ENCODE measurements around the gene INSM1.

The INSM1 gene

GRCh38 chr20:20367575-20368417, at the start of gene INSM1:
Gene INSM1, plus strand, starts transcription at chr20:20368104. Its CDS starts 164 bp downstream, at chr20:20368268.
- H3K9me3 Mint-ChIP-seq = no peaks in the 10 kb centered on the region
- DNase-seq = no peak
- H3K4me1 Mint-ChIP-seq = peaks cover 20% of the 10 kb centered on the region
- peaks cover 2% of the 10 kb centered on the region for H3K36me3 Mint-ChIP-seq
- H3K27me3 Mint-ChIP-seq = peaks cover 88% of the 10 kb centered on the region
- CTCF ChIA-PET = no interaction called here
- no peak within 1 kb of the TSS for H3K4me3 Mint-ChIP-seq
- no peak within 1 kb of the TSS for H3K27ac Mint-ChIP-seq

GRCh38 chr20:20318365-20319161, 49.3 kb upstream of the INSM1 start:
- H3K36me3 Mint-ChIP-seq = no peaks in the 10 kb centered on the region
- no peak overlapping the region for H3K27ac Mint-ChIP-seq
- CTCF ChIA-PET = interaction anchor here (0.9 kb wide), 1 partner anchor 8 kb away, joined by 3 read pairs; no protein-coding TSS in a partner anchor
- DNase-seq = no peak
- no peaks in the 10 kb centered on the region for H3K9me3 Mint-ChIP-seq
- H3K4me1 Mint-ChIP-seq = no peaks in the 10 kb centered on the region
- H3K4me3 Mint-ChIP-seq = no peak overlapping the region
- no peaks in the 10 kb centered on the region for H3K27me3 Mint-ChIP-seq

GRCh38 chr20:20321134-20321533, 46.8 kb upstream of the INSM1 start:
- Mint-ChIP-seq H3K9me3 (no peaks in the 10 kb centered on the region), H3K36me3 (no peaks in the 10 kb centered on the region), H3K4me3 (no peak overlapping the region), H3K4me1 (no peaks in the 10 kb centered on the region), H3K27me3 (no peaks in the 10 kb centered on the region), H3K27ac (no peak overlapping the region)
- DNase-seq = no peak
- CTCF ChIA-PET = interaction anchor here (0.6 kb wide), 1 partner anchor 576 kb away, joined by 3 read pairs; no protein-coding TSS in a partner anchor

- no peak overlapping the region for H3K4me3 Mint-ChIP-seq
- H3K4me1 Mint-ChIP-seq = no peaks in the 10 kb centered on the region
- no peaks in the 10 kb centered on the region for H3K27me3 Mint-ChIP-seq
- no peak for DNase-seq
- no peaks in the 10 kb centered on the region for H3K36me3 Mint-ChIP-seq
- CTCF ChIA-PET = interaction anchor here (0.6 kb wide), 1 partner anchor 575 kb away, joined by 3 read pairs; no protein-coding TSS in a partner anchor
- no peak overlapping the region for H3K27ac Mint-ChIP-seq
- H3K9me3 Mint-ChIP-seq = no peaks in the 10 kb centered on the region
Observed at GRCh38 chr20:20321917-20322316, 46.0 kb upstream of the INSM1 start.

- DNase-seq = no peak
- no peak overlapping the region for H3K4me3 Mint-ChIP-seq
- CTCF ChIA-PET = no interaction called here
- H3K36me3 Mint-ChIP-seq = no peaks in the 10 kb centered on the region
- H3K27me3 Mint-ChIP-seq = no peaks in the 10 kb centered on the region
- no peak overlapping the region for H3K27ac Mint-ChIP-seq
- no peaks in the 10 kb centered on the region for H3K4me1 Mint-ChIP-seq
- H3K9me3 Mint-ChIP-seq = no peaks in the 10 kb centered on the region
Observed at GRCh38 chr20:20322912-20323311, 45.0 kb upstream of the INSM1 start.

GRCh38 chr20:20327746-20328145, 40.2 kb upstream of the INSM1 start:
- Mint-ChIP-seq H3K36me3 (no peaks in the 10 kb centered on the region), H3K4me1 (no peaks in the 10 kb centered on the region), H3K4me3 (no peak overlapping the region), H3K27ac (no peak overlapping the region), H3K9me3 (no peaks in the 10 kb centered on the region), H3K27me3 (peaks cover 7% of the 10 kb centered on the region)
- DNase-seq = no peak
- CTCF ChIA-PET = no interaction called here

GRCh38 chr20:20329564-20329963, 38.3 kb upstream of the INSM1 start:
- H3K36me3 Mint-ChIP-seq = no peaks in the 10 kb centered on the region
- no peaks in the 10 kb centered on the region for H3K4me1 Mint-ChIP-seq
- no peak overlapping the region for H3K27ac Mint-ChIP-seq
- CTCF ChIA-PET = no interaction called here
- H3K9me3 Mint-ChIP-seq = no peaks in the 10 kb centered on the region
- no peak for DNase-seq
- no peak overlapping the region for H3K4me3 Mint-ChIP-seq
- H3K27me3 Mint-ChIP-seq = peaks cover 13% of the 10 kb centered on the region

GRCh38 chr20:20331156-20331555, 36.7 kb upstream of the INSM1 start:
- Mint-ChIP-seq H3K4me1 (no peaks in the 10 kb centered on the region), H3K36me3 (no peaks in the 10 kb centered on the region), H3K9me3 (no peaks in the 10 kb centered on the region), H3K27ac (no peak overlapping the region), H3K27me3 (peaks cover 13% of the 10 kb centered on the region), H3K4me3 (no peak overlapping the region)
- CTCF ChIA-PET = no interaction called here
- DNase-seq = no peak

- no peak overlapping the region for H3K4me3 Mint-ChIP-seq
- CTCF ChIA-PET = no interaction called here
- no peak for DNase-seq
- H3K4me1 Mint-ChIP-seq = no peaks in the 10 kb centered on the region
- peaks cover under 1% of the 10 kb centered on the region for H3K9me3 Mint-ChIP-seq
- H3K27ac Mint-ChIP-seq = no peak overlapping the region
- H3K27me3 Mint-ChIP-seq = peaks cover 13% of the 10 kb centered on the region
- no peaks in the 10 kb centered on the region for H3K36me3 Mint-ChIP-seq
Observed at GRCh38 chr20:20331817-20332216, 36.1 kb upstream of the INSM1 start.

GRCh38 chr20:20333866-20334265, 34.0 kb upstream of the INSM1 start:
- no peak overlapping the region for H3K27ac Mint-ChIP-seq
- DNase-seq = no peak
- CTCF ChIA-PET = no interaction called here

GRCh38 chr20:20334489-20334888, 33.4 kb upstream of the INSM1 start:
- no peak for DNase-seq
- H3K36me3 Mint-ChIP-seq = no peaks in the 10 kb centered on the region
- peaks cover 4% of the 10 kb centered on the region for H3K9me3 Mint-ChIP-seq
- no peak overlapping the region for H3K4me3 Mint-ChIP-seq
- no peaks in the 10 kb centered on the region for H3K4me1 Mint-ChIP-seq
- no peak overlapping the region for H3K27ac Mint-ChIP-seq
- peaks cover 5% of the 10 kb centered on the region for H3K27me3 Mint-ChIP-seq
- CTCF ChIA-PET = no interaction called here

More at GRCh38 chr20:20333866-20334265, 34.0 kb upstream of the INSM1 start:
- Mint-ChIP-seq H3K4me1 (no peaks in the 10 kb centered on the region), H3K27me3 (peaks cover 12% of the 10 kb centered on the region), H3K4me3 (no peak overlapping the region), H3K9me3 (peaks cover 4% of the 10 kb centered on the region), H3K36me3 (no peaks in the 10 kb centered on the region)

- H3K27me3 Mint-ChIP-seq = peaks cover 5% of the 10 kb centered on the region
- no peak overlapping the region for H3K4me3 Mint-ChIP-seq
- H3K9me3 Mint-ChIP-seq = peaks cover 4% of the 10 kb centered on the region
- H3K36me3 Mint-ChIP-seq = no peaks in the 10 kb centered on the region
- no peak overlapping the region for H3K27ac Mint-ChIP-seq
- DNase-seq = no peak
- CTCF ChIA-PET = no interaction called here
- H3K4me1 Mint-ChIP-seq = no peaks in the 10 kb centered on the region
Observed at GRCh38 chr20:20338133-20338730, 29.7 kb upstream of the INSM1 start.

- H3K27ac Mint-ChIP-seq = no peak overlapping the region
- H3K4me3 Mint-ChIP-seq = no peak overlapping the region
- CTCF ChIA-PET = no interaction called here
- H3K9me3 Mint-ChIP-seq = peaks cover 4% of the 10 kb centered on the region
- DNase-seq = no peak
- no peaks in the 10 kb centered on the region for H3K4me1 Mint-ChIP-seq
- H3K36me3 Mint-ChIP-seq = no peaks in the 10 kb centered on the region
- peaks cover 6% of the 10 kb centered on the region for H3K27me3 Mint-ChIP-seq
Observed at GRCh38 chr20:20340443-20340842, 27.5 kb upstream of the INSM1 start.

- H3K36me3 Mint-ChIP-seq = no peaks in the 10 kb centered on the region
- peaks cover 6% of the 10 kb centered on the region for H3K27me3 Mint-ChIP-seq
- peaks cover 4% of the 10 kb centered on the region for H3K9me3 Mint-ChIP-seq
- DNase-seq = no peak
- H3K4me3 Mint-ChIP-seq = no peak overlapping the region
- no peaks in the 10 kb centered on the region for H3K4me1 Mint-ChIP-seq
- CTCF ChIA-PET = no interaction called here
- H3K27ac Mint-ChIP-seq = no peak overlapping the region
Observed at GRCh38 chr20:20341371-20341770, 26.5 kb upstream of the INSM1 start.
